T-helper 2 cell (primary cell): ENCODE measurements around the gene BANP.
"Not testable (repeated sequence)": the region's sequence is repeated elsewhere in the genome, so short reads cannot be mapped to it uniquely, and the experiment has no call there.

Experiments
- DNase-seq, 5 experiments: peaks; one replicate each; pipeline versions ENCODE4 v3.0.0 to v3.0.0-alpha.2; 2012 to 2022

Gene BANP

GRCh38 chr16:88089071-88089470 lies 137.8 kb downstream of the BANP start:
- DNase-seq, result not testable (repeated sequence)

DNA sequence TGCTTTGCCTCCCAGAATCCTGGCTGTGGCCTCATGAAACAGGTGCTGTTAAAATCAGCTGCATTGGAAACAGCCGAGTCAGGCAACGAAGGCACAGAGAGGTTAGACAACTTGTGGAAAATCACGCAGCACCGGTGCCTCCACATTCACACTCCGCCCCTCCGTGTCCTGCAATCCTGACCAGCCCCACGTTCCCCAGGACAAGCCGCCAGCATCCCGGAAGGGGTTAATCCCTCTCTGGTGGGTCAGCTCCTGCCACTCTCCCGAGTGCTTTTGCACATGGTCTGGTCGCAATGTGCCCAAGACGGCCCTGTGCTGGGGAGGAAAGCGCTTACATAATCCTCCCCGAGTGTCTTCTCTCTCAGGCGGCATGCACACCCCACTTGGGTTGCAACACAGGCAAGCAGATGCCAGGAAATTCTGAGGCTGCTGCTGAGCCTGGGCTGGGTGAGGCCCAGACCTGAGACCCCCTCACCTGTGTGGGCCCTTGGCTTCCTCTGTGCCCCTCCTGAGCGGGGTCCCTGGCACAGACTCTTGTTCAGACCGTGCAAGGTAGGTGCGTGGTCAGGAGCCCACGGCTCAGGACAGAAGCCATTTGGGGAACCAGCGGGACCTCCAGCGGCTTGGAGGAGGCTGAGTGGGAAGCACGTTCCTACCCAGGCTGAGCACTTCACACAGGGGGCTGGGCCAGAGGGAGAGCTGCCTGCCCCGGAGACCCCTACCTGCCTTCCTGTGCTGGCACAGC lies 138.6 kb downstream of the BANP start:
- DNase-seq, result not testable (repeated sequence)

DNA sequence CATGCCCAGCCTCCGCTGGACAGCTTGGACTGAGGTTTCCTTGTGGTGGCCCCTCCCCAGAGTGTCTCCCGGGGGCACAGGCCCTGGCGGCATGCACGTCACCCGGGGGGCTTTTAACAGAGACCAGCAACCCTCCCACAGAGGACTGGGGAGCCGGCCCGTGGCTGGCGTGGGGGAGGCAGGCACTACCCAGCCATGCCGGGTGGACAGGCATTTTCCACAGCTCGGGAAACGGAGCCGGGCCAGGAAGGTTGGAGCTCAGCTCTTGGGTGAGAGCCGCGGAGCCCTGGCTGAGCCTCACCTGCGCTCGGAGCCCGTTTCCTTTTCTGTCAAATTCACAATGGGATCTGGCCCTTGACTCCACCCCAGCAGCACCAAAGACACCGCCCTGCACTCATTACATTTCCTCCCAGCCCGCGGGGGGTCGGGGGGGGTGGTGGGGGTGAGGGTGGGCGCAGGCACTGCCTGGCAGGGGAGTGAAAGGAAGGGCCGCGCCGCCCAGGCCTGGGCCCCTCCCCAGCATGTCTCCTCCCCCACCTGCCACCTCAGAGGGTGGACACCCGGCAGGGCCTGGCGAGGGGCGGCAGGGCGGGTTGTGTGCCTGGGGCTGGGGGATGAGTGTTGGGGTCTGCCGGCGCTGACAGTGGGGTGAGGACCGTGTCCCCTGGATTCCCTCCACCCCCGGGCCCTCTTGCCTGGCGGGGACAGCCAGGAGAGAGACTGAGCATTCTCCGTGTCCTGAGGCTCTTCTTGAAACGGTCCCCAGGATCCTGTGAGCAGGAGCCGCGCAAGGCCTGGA lies 139.3 kb downstream of the BANP start:
- DNase-seq, result not testable (repeated sequence)

DNA sequence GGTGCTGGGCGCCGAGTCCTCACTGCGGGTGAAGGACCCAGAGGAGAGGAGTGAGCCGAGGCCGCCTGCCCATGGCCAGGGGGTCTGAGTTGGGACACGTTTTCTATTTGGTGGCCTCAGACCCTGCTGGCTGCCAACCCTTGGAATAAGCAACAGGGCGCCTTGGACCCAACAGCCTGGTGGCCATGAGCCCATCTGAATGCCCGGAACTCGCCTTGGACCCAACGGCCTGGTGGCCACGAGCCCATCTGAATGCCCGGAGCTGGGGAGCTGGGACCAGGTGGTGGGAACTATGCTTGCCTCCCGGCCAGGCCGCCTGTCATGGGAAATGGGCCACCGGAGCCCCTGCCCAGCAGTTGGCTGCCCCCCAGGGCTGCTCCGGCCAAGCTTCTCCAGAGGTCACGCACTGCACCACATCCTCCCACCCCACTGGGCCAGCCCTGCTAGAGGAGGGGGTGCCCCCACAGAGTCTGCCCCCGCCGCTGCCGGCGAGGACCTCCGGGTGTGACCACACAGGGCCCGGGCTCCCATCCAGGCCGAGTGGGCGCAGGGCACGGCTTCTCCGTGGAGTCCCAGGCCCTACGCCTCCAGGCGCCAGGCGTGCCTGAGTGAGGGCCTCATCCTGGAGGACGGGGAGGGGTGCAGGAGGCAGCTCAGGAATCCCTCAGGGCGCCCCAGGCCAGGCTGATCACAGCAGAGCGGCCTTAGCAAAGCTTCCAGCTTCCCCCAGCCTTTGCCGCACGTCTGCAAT lies 140.2 kb downstream of the BANP start:
- DNase-seq, result not testable (repeated sequence)

DNA sequence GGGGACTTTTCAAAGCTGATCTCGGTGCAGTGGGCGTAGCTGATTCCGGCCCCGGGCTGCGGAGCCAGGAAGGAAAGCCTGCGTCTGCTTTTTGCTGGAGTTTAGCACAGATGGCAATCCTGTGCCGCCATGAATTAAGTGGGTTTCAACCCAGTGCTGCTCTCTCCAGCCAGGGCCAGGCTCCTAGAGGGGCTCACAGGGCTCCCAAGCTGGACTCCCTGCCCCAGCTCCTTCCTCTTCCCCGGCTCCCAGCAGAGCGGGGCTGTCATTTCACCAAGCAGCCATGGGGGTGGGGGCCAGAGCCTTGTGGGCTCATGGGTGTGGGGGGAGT lies 140.7 kb downstream of the BANP start:
- not testable (repeated sequence) for DNase-seq

GRCh38 chr16:88092791-88093555 lies 141.7 kb downstream of the BANP start:
- DNase-seq, result not testable (repeated sequence)

GRCh38 chr16:88093556-88094252 lies 142.5 kb downstream of the BANP start:
- not testable (repeated sequence) for DNase-seq

- DNase-seq, result not testable (repeated sequence)
Measured at GRCh38 chr16:88094253-88094575, 143.0 kb downstream of the BANP start.

DNA sequence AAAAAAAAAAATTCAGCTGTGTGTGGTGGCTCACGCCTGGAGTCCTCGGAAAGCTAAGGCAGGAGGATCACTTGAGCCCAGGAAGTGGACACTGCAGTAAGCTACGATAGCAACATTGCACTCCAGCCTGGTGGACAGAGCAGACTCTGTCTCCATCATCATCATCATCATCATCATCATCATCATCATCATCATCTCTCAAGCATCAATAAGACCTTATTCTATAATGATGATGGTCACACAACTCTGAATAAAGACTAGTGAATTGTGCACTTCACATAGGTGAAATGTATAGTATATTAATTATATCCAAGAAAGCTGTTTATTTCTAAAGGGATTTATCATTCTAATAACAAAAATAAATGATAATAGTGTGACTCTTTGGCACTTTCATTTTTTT lies 143.7 kb downstream of the BANP start:
- DNase-seq, result not testable (repeated sequence)

DNA sequence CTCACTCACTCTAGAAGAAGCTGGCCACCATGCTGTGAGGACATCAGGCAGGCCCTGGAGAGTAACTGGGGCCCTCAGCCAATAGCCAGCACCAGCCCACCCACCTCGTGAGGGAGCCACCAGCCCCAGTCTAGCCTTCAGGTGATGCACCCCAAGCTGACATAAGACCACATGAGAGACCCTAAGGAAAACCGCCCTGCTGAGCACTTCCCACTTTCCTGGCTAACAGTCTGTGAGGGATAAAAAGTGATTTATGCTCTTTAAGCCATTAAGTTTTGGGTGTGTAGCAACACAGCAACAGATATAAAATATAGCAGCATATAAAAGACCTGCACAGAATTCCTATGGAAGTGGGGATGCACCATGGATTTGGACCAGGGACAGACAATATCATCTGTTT lies 145.4 kb downstream of the BANP start:
- not testable (repeated sequence) for DNase-seq

DNA sequence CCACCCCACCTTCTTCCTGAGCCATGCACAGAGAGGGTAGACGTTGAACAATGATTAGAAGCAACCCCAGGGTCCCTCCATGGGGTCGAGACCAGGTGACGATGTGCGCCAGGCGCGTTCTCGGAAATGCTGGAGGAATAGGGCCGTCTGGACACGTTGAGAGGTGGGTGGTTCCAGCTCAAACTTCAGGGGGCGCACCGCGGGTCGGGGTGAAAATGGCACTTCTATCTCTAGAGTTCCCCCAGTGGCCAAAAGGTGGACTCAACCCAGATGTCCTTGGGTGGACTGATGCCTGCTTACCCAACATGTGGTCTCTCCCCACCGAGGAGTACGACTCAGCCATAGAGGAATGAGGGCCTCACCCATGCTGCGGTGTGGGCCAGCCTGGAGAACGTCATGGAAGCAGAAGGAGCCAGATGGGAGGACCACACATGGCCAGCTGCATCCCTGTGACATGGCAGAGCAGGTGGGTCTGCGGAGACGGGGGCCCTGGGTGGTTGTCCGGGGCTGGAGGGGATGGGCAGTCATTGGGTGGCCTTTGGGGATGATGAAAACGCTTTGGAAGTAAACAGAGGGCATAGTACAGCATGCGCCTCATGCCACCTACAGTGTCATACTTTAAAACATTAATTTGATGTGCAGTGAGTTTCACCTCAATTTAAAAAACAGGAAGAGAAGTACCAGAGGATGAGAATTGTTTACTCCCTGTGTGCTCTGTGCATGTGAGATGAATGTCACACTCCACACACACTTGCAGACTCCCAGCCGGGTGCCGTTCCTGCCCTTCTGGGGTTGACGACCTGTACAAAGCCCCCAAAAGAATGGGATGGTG lies 147.7 kb downstream of the BANP start:
- DNase-seq, result not testable (repeated sequence)

DNA sequence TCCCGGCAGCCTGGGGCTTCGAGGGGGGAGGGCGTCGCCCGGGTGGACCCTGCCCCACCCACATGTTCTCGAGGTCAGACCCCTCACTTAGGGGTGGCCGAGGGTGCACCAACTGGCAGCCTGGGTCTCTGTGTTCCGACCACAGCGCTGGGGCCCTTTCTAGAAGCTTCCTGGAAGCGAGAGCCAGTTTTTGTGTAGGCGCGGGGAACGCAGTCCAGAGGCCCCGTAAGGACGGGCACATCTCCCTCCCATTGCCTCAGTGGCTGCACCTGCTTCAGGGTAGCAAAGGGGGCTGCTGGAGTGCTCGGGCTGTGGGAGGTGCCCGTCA lies 148.3 kb downstream of the BANP start:
- DNase-seq, result no peak

DNA sequence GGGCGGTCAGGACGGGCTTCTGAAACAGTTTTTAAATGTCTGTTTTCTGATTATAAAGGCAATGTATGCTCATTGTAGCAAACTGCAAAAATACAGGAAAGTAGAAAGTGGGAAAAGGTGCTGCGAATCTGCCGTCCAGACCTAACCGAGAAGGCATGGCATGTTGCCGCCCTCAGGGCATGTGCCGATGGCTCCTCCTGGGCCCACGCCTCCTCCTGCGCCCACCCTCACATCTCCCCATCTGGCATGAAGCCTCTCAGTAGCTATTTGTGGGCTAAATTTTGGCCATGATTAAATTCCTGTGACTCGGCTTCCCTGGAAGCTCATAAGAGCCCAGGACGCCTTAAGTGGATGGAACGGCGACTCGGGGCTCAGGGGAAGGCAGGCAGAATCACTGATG lies 148.7 kb downstream of the BANP start:
- DNase-seq, result not testable (repeated sequence)

GRCh38 chr16:88100801-88101622 lies 149.8 kb downstream of the BANP start:
- DNase-seq, result not testable (repeated sequence)

DNA sequence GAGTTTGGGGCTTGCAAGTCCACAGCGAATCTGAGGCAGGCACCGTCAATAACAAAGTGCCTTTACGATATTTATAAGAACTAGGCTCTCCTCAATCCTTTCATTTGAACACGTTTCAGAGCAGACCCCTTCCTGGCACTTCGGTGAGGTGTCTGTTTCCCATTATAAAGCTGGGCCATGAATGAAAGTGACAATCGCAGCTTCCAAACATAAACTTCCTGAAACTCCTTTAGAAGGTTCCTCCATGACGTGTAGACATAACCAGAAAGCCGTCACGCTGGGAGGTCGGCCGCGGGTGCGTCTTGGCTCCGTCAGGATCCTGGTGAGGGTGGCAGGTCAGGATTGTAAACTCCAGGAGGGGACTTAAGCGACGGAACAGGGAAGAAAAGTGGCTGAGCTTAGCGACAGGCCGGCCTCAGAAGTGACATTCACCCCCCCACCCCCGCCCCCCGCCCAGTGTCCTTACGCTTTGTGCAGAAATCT lies 150.4 kb downstream of the BANP start:
- DNase-seq, result not testable (repeated sequence)

DNA sequence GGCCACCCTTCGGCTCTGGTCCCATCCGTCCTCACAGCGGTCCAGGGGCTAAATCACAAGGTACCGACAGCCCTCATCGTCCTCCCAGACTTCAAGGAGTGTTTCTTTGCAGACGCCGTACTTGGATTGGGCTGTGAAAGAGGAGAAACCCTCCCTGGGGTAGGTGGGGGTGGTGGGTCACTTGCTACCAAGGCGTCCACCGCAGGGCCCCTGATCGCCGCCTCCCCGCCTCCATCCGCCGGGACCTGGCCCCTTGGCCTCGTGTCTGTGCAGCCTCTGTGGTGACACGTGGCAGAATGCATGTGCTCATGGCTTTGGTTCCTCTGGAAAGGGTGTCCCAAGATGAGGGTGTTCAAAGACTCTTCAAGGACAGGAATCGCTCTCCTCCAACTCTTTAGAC lies 151.4 kb downstream of the BANP start:
- DNase-seq, result no peak

DNA sequence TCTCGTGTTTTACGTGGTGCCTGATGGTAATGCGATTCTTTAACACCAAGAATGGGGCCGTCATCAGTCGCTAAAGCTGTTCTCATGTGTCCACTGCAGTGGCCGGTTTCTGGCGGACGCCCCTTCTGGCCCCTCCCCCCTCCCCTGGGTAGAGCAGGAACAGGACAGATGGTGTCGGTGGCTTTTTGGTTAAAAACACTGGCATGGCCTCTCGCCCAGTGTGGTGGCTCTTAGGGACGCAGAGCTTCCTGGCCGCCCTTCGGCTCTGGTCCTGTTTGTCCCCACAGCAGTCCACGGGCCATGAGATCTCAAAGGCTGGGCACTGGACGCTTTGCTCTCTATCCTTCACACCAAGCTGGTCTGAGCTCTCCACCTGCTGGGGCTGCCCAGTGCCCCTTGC lies 151.8 kb downstream of the BANP start:
- DNase-seq, result no peak

DNA sequence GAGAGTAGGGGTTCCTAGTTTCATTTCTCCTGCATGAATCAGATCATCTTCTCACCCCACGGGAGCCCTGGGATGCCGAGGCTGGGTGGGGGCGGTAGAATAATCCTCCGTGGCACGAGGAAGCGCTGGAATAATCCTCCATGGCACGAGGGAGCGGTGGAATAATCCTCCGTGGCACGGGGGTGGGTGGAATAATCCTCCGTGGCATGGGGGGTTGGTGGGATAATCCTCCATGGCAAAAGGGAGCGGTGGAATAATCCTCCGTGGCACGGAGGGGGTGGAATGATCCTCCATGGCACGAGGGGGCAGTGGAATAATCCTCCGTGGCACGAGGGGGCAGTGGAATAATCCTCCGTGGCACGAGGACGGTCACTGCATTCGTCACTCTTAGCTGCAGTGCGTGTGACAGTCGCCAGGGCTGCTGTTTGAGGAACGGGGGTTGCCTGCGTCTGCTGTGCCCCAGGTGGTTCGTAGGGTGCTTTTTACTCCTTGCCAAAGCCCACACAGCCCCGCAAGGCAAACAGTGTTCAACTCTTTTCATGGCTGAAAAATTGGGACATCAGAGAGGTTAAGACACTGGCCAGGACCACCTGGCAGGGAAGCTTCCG lies 152.5 kb downstream of the BANP start:
- no peak for DNase-seq

DNA sequence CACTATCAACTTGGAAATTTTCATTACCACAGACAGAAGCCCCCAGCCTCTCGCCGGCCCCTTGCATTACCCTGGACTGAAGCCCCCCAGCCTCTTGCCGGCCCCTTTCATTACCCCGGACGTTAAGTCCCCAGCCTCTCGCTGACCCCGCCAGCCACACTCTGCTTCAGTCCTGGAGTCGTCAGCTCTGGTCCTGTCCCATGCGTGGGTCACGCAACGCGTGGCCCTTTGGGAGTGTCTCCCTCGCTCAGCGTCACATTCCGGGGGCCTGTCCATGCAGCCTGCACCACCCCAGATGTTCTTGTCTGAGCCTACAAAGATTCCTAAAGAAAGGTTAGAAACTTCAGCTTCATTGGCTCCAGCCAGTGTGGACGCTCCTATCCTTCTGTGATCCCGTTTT lies 153.1 kb downstream of the BANP start:
- DNase-seq, result not testable (repeated sequence)
